Inferior parietal cortex (tissue), 1 donor: ENCODE results near the gene LRRC4.

Experiments
- DNase-seq: peaks from one replicate; pipeline ENCODE4 v3.0.0-alpha.2; 2016; ENCODE audit errors: extremely low spot score

The LRRC4 gene, protein sequence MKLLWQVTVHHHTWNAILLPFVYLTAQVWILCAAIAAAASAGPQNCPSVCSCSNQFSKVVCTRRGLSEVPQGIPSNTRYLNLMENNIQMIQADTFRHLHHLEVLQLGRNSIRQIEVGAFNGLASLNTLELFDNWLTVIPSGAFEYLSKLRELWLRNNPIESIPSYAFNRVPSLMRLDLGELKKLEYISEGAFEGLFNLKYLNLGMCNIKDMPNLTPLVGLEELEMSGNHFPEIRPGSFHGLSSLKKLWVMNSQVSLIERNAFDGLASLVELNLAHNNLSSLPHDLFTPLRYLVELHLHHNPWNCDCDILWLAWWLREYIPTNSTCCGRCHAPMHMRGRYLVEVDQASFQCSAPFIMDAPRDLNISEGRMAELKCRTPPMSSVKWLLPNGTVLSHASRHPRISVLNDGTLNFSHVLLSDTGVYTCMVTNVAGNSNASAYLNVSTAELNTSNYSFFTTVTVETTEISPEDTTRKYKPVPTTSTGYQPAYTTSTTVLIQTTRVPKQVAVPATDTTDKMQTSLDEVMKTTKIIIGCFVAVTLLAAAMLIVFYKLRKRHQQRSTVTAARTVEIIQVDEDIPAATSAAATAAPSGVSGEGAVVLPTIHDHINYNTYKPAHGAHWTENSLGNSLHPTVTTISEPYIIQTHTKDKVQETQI

DNA sequence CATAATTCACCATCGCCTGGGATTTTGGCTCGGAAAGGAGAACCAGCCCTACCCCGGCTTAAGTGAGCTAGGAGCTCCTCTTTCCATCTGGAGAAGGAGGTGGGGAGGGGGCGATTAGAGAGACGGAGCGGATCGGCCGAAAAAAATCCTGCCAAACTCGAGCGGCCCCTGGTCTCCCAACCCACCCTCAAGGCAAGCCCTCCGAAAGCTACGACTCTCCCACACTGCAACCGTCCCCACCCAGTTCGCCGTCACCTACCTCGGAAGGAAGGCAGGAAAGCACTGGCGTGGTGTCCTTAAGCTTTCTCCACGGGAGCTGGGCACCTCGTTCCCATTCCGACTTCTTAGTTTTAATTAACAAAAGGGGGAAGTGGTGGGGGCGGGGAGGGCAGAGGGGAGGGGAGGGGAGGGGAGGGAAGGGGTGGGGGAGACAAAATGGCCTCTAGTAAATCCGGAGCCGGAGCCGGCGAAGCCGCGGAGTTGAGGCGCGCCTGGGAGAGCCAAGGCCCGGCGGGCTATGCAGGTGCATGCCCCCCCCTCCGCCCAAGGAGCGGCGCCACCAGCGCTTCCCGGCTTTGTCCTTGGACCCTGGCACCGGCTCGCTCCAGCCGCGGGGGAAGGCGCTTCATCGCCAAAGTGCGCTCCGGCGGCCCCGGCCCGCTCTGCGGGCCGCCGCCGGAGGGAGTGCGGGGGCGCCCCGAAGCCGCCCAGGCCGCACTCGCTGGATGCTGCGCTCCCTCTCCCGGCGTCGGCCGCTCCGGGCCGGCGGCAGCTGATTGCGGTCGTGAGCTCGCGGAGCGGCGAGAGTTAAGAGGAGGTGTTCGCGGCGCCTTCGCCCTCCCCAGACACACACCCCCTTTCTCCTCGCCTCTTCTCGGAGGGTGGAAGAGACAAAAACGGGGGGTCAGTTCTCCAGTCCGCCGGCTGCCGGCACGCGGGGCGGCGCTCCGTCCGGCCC is at the start of gene LRRC4:
LRRC4 (minus strand) TSS at position 784 of the 958 bp plus-strand sequence. CDS start 797 bp downstream, outside the sequence.
- DNase-seq: no peak

DNA sequence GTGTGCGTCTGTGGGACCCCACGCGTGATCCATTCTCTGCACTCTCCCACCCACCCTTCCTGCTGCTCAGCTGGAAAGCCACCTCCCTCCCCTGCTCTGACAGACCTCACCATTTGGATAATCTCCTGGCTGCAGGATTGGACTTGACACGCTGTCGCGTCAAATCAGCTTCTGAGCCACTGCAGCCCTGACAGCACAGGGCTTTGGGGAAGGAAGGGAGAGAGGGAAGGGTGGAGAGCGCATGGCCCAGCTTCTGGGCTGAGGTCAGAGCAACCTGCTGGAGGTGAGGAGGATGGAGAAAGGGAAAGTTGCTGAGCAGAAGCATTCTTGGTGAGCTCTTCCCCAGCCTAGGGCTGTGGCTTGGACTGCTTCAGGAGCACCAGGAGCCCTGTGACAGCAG is 48.9 kb upstream of the LRRC4 start:
- DNase-seq: no peak

DNA sequence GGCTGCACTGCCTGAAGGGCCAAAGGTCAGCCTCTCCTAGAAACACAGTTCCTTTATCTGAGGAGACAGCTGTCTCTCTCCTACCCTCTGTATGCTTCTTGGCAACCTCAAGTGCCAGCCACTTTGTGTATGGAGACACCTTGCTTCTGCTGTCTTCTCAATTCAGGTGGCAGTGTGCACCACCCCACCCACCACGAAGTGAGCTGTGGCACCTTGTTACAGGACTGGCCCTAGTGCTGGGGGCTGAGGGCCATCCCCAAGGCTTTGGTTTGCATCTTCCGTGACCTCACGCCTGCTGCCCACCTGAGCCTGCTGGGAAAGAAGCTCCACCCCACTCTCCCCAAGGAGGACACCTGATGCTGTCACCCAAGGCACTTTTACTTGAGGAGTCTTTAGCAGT is 47.1 kb upstream of the LRRC4 start:
- no peak for DNase-seq

DNA sequence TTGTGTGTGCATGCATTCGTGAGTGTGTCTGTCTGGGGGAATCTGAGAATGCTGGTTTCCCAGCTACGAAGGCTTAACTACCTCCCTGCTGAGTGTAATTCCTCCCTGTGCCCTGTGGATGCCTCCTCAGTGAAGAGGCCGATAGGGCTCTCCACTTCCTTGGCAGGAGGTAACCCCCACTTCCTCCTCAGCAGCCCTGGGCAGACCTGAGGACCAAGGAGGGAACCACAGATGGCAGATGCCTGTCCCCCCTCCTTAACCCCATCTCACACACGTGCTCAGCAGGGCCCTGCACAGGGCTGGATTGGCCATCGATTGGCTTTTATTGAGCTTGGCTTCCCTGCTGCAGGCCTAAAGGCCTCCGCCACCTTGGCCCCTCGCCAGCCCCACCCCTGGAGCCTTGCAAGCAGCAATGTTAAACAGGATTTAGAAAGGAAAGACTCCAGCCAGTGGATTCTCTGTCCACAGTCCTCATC is 45.6 kb upstream of the LRRC4 start:
- no peak for DNase-seq

DNA sequence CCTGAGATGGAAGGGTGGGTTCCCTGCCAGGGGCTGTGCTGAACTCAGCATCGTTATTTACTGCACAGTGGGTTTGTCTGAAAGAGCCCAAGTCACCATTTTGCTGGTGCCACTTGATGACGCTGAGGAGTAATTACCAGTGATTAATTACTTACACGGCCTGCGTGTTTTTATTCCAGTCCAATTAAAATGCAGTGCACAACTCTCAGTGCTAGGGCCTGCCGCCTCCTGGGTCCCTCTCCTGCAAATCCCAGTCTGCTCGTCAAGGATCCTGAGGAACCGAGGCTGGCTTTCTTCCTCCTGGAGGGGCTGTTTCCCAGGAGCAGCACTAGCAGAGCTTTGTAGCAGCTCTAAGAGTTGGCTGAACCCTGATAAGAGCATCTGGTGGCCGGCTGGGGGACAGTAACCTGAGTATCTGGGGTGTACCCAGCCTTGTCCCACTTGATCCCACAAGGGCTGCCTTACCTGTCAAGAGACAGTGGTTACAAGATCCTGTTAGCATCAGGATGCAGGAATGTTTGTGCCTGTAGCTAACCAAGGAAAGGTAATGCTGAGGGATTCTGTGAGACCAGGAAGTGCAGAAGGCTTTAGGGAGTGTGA is 45.1 kb upstream of the LRRC4 start:
- no peak for DNase-seq

DNA sequence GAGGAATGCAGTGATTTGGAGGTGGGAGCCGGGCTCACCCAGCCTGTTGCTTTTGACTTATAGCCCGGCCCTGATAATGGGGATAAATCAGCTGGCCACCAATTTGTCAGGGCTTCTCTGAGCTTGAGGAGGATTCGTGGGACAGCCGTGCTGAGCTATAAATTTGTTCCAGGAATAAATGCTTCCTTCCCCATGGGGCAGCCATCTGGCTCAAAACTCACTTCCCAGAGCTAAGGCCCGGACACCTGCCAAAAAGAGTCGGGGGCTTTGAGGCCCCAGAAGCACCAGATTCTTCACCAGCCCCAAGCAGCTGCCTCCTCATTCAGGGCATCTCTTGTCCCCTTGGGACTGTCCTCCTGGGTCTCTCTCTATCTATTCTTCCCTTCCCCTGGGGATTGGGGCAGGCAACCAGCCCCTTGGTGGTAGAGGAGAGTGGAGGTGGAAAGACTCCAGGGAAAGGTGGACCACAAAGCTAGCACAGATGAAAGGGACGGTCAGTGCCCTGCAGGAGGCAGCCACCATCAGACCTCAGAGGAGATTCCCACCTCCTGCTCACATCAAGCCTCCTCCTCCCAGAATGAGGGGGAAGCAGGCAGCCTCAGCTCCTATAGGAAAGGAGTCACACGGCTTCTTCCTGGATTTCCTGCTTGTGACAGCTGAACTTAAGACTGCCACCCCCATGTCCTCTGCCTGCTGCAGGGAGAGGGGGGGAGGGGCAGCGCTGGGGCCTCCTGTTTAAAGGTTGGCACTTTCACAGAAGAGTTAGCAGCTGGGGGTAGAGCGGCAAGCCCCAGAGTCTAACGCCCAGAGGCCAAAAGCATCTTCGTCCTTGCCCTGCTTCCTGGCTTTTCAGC is 44.2 kb upstream of the LRRC4 start:
- no peak for DNase-seq

DNA sequence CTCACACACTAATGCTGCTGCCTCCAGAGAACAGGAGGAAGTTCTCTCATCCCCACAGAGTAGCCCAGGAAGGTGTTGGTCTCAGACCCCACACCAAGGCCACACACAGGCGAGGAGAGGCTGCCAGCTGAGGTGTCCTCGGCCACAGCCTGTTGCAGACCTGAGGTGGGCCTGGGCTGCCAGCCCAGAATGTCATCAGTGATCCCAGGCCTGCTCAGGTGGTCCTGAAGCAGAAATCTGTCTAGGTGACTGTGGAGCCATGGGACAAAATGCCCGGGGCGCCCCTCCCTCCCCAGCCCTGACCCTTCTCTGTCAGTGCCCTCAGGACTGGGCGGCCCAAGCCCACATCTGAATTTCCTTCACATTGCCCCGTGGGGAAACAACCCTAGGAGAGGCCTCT is 43.5 kb upstream of the LRRC4 start:
- DNase-seq: no peak

DNA sequence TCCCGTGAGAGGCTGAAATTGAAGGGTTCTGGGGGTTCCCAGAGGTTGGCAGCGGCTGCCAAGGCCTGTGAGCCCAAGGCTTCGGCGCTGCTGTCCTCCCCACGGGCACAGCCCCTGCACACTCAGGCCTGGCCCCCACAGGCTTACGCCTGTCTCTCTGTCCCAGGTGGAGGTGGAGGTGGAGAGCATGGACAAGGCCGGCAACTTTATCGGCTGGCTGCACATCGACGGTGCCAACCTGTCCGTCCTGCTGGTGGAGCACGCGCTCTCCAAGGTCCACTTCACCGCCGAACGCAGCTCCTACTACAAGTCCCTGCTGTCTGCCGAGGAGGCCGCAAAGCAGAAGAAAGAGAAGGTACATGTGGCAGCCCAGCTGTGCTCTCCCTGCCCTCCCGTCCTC is 43.1 kb upstream of the LRRC4 start:
- DNase-seq: no peak

DNA sequence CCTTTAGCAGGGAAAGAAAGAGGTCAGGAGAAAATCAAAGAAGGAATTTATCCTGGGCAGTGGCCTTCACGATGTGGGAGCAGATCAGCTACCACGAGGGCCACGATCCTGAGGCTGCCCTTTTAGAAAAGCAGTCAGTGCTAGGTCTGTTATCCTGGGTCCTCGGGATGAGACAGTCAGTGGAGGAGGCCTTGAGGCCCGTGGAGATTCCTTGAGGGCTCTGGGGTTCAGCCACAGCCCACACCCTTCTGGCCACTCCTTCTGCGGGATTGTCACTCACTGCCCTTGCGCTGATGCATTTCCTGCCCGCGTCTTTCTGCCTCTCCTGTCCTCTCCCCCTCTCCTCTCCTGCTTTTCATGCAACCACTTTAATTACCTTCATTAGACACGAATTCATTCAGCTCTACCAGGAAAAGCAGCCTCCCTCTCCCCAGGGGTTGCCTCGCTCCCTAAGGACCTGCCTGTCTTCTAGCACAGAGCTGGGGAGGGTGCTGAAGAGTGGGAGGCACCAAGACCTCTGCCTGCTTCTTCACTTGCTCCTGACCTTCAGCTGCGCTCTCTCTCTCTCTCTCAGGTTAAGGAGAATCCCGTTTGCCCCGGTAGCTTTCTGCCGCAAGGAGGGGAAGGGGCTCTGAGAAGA is 42.6 kb upstream of the LRRC4 start:
- no peak for DNase-seq

DNA sequence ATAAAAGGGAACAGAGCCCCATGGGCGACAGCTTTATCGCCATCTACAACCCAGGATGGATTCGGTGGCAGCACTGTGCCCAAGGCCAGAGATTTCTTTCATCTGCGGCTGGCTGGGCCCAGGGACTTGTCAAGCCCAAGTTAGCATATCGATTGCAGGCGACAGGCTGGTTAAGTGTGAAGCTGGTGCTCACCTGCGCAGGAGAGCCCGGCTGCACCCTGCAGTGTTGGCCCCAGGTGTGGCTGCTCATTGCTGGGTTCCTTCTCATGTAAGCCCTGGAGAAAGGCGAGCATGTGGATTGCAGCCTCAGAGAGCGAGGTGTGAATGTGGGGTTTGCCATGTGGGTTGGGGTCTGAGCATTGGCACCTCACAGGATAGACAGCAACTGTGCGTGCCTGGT is 40.6 kb upstream of the LRRC4 start:
- DNase-seq: no peak

DNA sequence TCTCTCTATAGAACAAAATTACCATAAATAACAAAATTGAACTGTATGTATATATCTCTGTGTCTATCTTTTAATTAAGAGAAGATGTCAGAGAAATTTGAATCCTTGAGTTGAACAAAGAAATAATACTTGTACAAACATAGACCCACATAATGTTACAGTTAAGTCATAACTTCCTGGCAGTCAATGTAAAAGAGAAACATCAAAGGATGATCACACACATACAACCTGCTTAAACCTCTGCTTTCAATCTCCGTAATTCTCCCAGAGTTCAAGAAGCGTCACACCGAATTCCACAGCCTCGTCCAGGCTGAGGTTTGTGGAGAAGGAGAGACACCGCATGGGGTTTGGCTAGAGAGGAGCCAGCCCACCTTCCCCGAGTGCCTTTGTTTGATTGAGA is 40.1 kb upstream of the LRRC4 start:
- no peak for DNase-seq

DNA sequence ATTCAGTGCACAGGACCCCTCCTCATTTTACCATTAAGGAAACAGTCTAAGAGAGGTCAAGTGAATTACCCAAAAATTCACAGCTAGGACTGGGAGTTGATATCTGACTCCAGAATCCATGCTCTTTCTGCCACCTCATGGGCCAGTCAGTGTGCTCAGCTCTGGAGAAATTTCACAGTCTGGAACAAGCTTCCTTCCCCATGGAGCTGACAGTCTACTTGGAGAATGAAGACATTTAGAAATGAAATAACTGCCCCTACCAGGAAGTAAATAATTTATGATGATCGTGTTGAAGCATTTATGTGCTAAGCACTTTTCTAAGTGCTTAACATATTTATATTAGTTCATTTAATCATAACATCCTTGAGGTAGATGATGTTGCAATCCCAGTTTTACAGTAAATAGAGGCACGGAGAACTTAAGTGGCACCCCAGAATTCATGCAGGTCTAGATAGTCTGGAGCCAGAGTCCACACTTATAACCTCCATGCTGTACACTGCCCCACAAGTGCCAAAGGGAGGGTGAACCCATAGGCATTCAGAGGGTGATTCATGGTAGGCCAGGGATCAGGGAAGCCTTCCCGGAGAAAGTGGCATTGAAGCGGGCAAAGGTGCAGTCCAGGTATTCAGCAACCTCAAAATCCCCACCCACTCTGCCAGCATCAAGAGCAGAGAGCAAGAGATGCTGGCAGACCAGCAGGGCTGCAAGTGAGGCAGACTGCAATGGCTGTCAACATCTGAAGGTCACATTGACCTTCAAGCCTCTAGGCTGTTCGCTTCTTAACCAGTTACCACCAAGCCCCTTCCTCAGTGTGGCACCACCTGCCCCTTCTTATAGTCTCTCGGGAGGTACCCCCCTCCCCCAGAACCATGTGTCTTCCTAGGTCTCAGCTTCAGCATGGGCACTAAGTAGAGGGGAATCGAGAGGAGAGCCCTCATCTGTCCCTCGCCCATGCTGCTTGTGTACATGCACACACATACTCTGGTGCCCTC is 38.4 kb upstream of the LRRC4 start:
- no peak for DNase-seq

DNA sequence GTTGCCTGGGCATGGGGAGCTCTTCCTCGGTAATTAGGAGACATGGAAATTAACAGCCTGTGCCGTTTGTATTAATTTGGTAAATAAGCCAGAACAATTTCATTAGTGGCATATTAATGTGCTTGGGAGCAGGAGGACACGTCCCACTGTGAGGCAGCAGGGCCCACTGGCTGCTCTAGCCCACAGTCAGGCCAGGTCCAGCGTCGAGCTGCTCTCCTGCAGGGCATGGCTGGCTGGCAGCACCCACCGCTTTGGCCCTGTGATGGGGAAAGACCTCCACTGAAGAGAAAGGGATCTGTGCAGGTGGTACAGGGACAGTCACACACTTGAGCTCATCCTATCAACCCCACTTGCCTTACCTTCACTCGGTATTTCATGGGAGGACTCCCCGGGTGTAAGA is 37.5 kb upstream of the LRRC4 start:
- DNase-seq: no peak

DNA sequence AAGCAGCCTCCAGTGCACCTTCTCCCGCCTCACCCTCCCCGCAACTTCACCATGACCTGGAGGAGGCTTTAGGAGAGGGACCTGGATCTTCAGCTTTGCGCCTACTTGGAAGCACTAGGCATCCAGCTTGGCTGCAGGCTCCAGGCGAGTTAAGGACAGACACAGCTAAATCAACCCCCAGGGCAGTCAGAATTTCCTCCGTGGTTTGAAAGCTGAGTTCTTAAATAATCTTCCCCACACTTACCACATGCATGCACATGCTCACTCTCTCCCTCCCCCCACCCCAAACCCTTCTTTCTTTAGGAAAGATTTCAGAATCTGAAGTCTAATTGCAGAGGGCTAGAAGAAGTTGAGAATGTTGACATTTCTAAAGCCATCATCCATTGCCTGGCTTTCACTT is 36.7 kb upstream of the LRRC4 start:
- no peak for DNase-seq

DNA sequence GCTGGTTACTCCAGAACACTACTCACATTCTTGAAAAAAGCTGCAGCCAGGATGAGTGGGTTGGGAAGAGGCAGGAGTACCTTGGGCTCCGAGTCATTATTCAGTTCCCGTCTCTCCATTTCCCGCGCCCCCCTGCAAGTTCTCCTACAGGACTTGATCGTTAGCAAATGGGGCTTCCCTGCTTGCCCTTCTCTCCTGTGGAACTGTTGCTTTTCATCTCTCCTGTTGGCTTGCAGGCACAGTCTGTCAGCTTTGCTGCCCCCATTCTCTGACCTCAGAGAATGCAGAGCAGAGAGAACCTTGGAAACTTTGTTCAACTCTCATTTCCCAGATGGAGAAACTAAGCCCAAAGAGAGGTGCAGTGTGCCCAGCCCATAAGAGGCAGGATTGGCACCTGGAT is 35.6 kb upstream of the LRRC4 start:
- DNase-seq: no peak

DNA sequence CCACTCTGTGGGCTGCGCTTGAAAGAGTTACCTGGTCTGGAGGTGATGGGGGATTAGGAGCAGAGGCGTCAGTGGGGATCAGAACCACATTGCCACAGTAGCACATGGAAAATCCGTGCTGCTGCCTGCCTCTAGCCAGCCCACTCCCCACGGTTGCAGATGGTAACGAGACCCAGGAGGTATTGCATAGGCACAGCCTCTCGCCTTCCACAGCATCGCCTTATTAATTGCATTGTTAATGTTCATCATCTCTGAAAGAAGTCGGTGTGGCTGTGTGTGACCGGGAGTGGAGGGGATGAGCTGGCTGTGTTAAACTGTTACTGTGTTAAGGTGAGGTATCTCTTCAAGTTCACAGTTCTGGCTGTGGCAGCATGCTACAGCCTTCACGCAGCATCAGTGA is 35.2 kb upstream of the LRRC4 start:
- DNase-seq: no peak

DNA sequence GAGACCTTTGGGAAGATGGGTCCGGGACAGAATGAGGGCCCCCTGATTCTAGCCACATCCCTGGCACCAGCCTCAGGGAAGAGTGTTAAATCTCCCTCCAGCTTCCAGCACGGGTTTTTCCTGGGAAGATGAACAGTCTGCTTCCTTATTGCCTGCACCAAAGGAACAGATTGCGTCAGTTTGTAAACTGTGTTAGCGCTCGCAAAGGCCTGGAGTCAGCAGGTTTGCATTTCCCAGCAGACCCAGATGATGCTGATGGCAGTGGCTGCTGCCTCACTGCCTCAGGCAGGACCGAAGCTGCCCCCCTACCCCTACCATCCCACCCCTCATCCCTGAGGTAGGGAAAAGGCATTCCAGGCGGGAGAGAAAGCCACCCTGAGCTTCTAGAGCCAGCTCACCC is 34.6 kb upstream of the LRRC4 start:
- no peak for DNase-seq

DNA sequence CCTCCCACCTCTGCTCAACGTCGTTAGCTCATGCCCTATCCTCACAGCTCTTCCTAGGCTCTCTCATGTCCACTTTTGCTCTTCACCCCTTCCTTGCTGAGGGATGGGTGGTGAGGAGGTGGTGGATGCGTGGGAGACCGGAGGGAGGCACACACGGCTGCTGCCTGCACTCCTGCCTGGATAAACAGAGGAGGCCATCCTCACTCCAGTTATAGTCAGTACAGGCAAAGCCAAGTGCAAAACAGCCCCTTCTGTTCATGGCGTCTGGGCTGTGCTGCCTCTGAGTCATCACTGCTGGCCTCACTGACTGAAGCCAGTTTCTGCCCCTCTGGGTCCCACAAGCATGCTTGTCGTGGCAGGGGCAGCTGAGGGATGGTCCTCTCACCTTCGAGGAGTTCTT is 31.9 kb upstream of the LRRC4 start:
- no peak for DNase-seq

DNA sequence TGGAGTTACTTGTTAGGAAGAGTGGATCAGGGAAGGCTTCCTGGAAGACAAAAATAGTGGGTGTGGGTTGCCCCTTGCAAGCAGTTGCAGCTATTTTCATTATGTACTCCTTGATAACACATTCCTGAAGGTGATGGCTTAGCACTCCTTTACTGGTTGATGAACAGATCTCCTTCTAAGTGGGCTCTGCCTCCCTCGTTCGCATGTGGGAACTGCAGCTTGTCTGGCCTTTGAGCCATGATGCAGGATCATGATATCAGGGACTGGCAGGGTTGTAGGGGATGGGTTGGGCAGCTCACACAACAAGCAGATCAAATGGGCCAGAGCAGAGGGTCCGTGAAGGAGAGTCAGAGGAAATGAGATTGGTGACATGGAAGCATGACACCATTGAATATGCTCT is 28.8 kb upstream of the LRRC4 start:
- DNase-seq: no peak
